ENCODE measurements around the gene PLEKHA4. TPM values are rescaled to one million over a fixed set of nuclear protein-coding genes. Genes with fewer than 3 reads are reported as not detected.
"Not testable (repeated sequence)": the region's sequence is repeated elsewhere in the genome, so short reads cannot be mapped to it uniquely, and the experiment has no call there.

Gene PLEKHA4
- total RNA-seq, 1 donor, result 6.0 TPM

DNA sequence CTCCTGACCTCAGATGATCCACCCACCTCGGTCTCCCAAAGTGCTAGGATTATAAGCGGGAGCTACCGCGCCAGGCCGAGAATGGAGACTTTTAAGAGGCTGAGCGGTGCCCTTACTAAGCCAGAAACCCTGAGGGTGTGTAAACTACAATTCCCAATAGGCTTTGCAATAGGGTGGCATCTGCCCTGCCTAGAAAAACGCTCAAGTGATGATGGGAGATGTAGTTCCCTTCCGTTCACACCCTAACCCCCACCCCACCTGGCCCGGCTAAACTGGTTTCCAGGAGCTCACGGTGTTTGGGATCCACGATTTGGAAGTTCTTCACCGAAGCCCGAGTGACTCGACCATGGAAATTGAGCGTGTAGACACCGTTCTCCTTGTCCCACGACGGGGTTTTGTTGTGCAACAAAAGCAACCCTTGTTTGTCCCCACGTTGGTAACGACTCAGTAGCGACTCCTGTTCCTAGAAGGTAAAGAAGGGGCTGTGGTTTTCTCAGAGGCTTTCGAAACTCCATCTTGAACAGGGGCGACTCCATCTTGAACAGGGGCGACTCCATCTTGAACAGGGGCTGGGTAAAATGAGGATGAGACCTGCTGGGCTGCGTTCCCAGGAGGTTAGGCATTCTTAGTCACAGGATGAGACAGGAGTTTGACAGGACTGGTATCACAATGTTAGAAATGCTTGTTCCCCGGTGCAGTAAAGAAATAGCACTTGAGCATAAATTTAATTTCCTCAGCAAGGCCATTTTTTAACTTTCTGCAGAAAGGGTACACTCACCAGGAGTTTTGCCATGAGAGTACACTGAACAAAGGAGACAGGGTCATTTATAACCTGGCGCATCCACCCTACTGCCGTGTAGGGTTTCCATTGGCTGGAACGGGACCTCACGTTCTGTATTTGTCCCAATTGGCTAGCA lies 13.6 kb upstream of the PLEKHA4 start:
- H3K4me3 ChIP-seq (ENCODE audit: low read depth, low read length), result no peak overlapping the region
- no peak for DNase-seq (ENCODE audit: low read depth)
- no peak for TF ChIP-seq CTCF (IDR thresholded peaks at IDR 0.05; ENCODE audit: insufficient read depth, low read depth, low read length)

GRCh38 chr19:48879696-48880095 lies 11.3 kb upstream of the PLEKHA4 start:
- not testable (repeated sequence) for H3K4me3 ChIP-seq (ENCODE audit: low read depth, low read length); DNase-seq (ENCODE audit: low read depth)

- DNase-seq (ENCODE audit: low read depth), result no peak
- no peak for TF ChIP-seq CTCF (IDR thresholded peaks at IDR 0.05; ENCODE audit: insufficient read depth, low read depth, low read length)
- H3K4me3 ChIP-seq (ENCODE audit: low read depth, low read length), result no peak overlapping the region
These were observed 10.7 kb upstream of the PLEKHA4 start for GRCh38 chr19:48879025-48879637.

DNA sequence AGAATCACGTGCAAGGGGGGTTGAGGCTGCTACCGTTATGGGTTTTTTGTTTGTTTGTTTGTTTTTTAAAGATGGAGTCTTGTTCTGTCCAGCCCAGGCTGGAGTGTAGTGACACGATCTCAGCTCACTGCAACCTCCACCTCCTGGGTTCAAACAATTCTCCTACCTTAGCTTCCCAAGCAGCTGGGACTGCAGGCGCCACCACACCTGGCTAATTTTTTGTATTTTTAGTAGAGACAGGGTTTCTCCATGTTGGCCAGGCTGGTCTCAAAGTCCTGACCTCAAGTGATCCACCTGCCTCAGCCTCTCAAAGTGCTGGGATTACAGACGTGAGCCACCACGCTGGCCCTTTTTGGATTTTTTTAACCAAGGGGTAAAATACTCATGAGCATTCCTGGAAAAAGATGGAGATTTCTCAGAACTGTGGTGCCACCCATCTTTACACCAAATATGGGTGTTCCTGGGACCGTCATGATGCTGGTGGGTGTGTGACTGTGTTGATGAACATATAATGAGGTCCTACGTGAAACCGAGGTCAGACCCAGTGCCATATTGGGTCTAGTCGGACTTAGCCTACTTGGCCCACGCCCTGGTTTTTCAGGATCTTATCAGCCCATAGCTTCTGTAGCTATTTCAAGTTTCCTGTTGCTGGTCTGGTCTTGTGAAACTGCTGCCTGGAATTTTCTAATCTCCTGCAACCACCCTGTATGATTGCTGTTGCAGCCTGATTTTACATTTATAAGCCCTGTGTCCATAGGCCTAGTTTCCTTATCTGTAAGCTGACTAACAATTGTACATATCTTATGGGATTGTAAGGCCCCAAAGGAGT lies 10.0 kb upstream of the PLEKHA4 start:
- no peak overlapping the region for H3K4me3 ChIP-seq (ENCODE audit: low read depth, low read length)
- peak; percentile 98 for DNase-seq (ENCODE audit: low read depth)
- TF ChIP-seq CTCF (IDR thresholded peaks at IDR 0.05; ENCODE audit: insufficient read depth, low read depth, low read length), result no peak

DNA sequence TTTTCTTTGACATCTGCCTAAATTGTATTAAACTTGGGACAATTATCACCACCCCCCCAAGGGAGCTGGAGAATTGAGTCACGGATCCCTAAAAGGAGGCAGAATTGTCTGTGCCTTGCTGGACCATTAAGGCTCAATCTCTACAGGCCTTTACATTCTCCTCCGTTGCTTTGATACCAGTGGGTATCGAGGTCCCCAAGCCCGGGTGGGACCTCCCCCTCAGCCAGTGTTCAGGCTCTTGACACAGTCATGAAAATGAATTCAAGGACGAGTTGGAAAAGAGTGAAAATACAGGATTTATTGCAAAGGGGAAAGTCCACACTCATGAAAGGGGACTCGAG lies 9.4 kb upstream of the PLEKHA4 start:
- no peak overlapping the region for H3K4me3 ChIP-seq (ENCODE audit: low read depth, low read length)
- DNase-seq (ENCODE audit: low read depth), result no peak
- no peak for TF ChIP-seq CTCF (IDR thresholded peaks at IDR 0.05; ENCODE audit: insufficient read depth, low read depth, low read length)

- not testable (repeated sequence) for DNase-seq (ENCODE audit: low read depth)
- H3K4me3 ChIP-seq (ENCODE audit: low read depth, low read length), result peak overlapping the region; percentile 94
These were observed 7.9 kb upstream of the PLEKHA4 start for GRCh38 chr19:48876043-48876981.
